HFFc6 (cell line): ENCODE measurements around the gene SIDT1. TPM values are rescaled to one million over a fixed set of nuclear protein-coding genes. Genes with fewer than 3 reads are reported as not detected.

Source experiments
- DNase-seq: peaks from one replicate; pipeline ENCODE4 v3.0.0-alpha.2; 2018
- H3K27ac Mint-ChIP-seq: 2 replicates; pipeline ENCODE4 v1.8.0; 2020; ENCODE audit warnings: mild to moderate bottlenecking, mixed read lengths
- H3K27me3 Mint-ChIP-seq: 2 replicates; pipeline ENCODE4 v1.8.0; 2021; ENCODE audit warnings: mild to moderate bottlenecking, moderate library complexity, mixed read lengths; ENCODE audit not compliant: insufficient read depth
- H3K36me3 Mint-ChIP-seq: 2 replicates; pipeline ENCODE4 v1.8.0; 2021; ENCODE audit warnings: low read depth, mixed read lengths
- H3K4me1 Mint-ChIP-seq: 2 replicates; pipeline ENCODE4 v1.8.0; 2020; ENCODE audit warnings: low read depth, mixed read lengths
- H3K4me3 Mint-ChIP-seq: 2 replicates; pipeline ENCODE4 v1.8.0; 2020; ENCODE audit warnings: mild to moderate bottlenecking, moderate library complexity, mixed read lengths
- H3K9me3 Mint-ChIP-seq: 2 replicates; pipeline ENCODE4 v1.8.0; 2020; ENCODE audit warnings: mild to moderate bottlenecking, mixed read lengths
- CTCF ChIP-seq: fragments of 200-600 bp; sonication (generic); IDR thresholded peaks from 2 replicates; pipeline ENCODE4 v1.5.0; 2021; ENCODE audit warnings: antibody characterized with exemption, mild to moderate bottlenecking
- total RNA-seq, 6 experiments: library from RNA; stranded (reverse); fragmentation: NEBNext Ultra II Directional; extraction: Animal tissue kit (Norgen Biotek cat#: 25700); gene quantifications; 2 replicates in 1 of 6; 3 replicates in 5 of 6; pipeline ENCODE4 v1.2.3, GENCODE V29; 2021

Gene SIDT1
- total RNA-seq, 6 experiments from 2014 or later, result not detected

GRCh38 chr3:113499081-113499480 is 33.3 kb upstream of the SIDT1 start:
- Mint-ChIP-seq H3K4me1 (peaks cover 22% of the 10 kb centered on the region), H3K9me3 (no peaks in the 10 kb centered on the region), H3K4me3 (no peak overlapping the region), H3K27me3 (peaks cover under 1% of the 10 kb centered on the region), H3K36me3 (no peaks in the 10 kb centered on the region), H3K27ac (no peak overlapping the region; the same call in 1 of the 2 replicates)
- TF ChIP-seq CTCF, result no peak
- no peak for DNase-seq

- H3K27ac Mint-ChIP-seq, result no peak overlapping the region
Observed at GRCh38 chr3:113501597-113501996, 30.8 kb upstream of the SIDT1 start.

GRCh38 chr3:113505867-113506266 is 26.5 kb upstream of the SIDT1 start:
- Mint-ChIP-seq H3K27me3 (peaks cover 3% of the 10 kb centered on the region), H3K9me3 (no peaks in the 10 kb centered on the region), H3K27ac (no peak overlapping the region), H3K4me3 (no peak overlapping the region), H3K36me3 (peaks cover 7% of the 10 kb centered on the region; the same call in 1 of the 2 replicates), H3K4me1 (no peaks in the 10 kb centered on the region)
- no peak for TF ChIP-seq CTCF
- no peak for DNase-seq

More at GRCh38 chr3:113501597-113501996, 30.8 kb upstream of the SIDT1 start:
- H3K4me3 Mint-ChIP-seq, result no peak overlapping the region
- peaks cover 3% of the 10 kb centered on the region for H3K27me3 Mint-ChIP-seq
- H3K9me3 Mint-ChIP-seq, result no peaks in the 10 kb centered on the region
- peaks cover 22% of the 10 kb centered on the region for H3K4me1 Mint-ChIP-seq
- TF ChIP-seq CTCF, result no peak
- DNase-seq, result no peak
- H3K36me3 Mint-ChIP-seq, result no peaks in the 10 kb centered on the region

- TF ChIP-seq CTCF, result no peak
- peaks cover 8% of the 10 kb centered on the region; the same call in 1 of the 2 replicates for H3K36me3 Mint-ChIP-seq
Observed at GRCh38 chr3:113507501-113508067, 24.8 kb upstream of the SIDT1 start.

GRCh38 chr3:113508966-113509365 is 23.4 kb upstream of the SIDT1 start:
- H3K4me1 Mint-ChIP-seq, result no peaks in the 10 kb centered on the region
- DNase-seq, result no peak
- peaks cover 3% of the 10 kb centered on the region for H3K27me3 Mint-ChIP-seq
- peaks cover 8% of the 10 kb centered on the region; the same call in 1 of the 2 replicates for H3K36me3 Mint-ChIP-seq
- no peak overlapping the region for H3K27ac Mint-ChIP-seq
- H3K4me3 Mint-ChIP-seq, result no peak overlapping the region
- TF ChIP-seq CTCF, result no peak
- no peaks in the 10 kb centered on the region for H3K9me3 Mint-ChIP-seq

More at GRCh38 chr3:113507501-113508067, 24.8 kb upstream of the SIDT1 start:
- no peak for DNase-seq
- no peak overlapping the region for H3K4me3 Mint-ChIP-seq
- no peak overlapping the region for H3K27ac Mint-ChIP-seq
- H3K4me1 Mint-ChIP-seq, result no peaks in the 10 kb centered on the region
- peaks cover 3% of the 10 kb centered on the region for H3K27me3 Mint-ChIP-seq
- H3K9me3 Mint-ChIP-seq, result no peaks in the 10 kb centered on the region
